SK-N-SH (cell line): ENCODE results near the gene TRAM2. TPM values are rescaled to one million over a fixed set of nuclear protein-coding genes. Genes with fewer than 3 reads are reported as not detected.

ENCODE experiments used
- CTCF ChIA-PET: fragments of 300-600, 350-600 bp; formaldehyde crosslinking; extraction: SDS; loops from one replicate; lab custom pipeline; 2021; lab: Yijun Ruan, JAX
- POLR2A ChIA-PET: fragments of 350-600 bp; sonication (Branson Sonifier 250); formaldehyde crosslinking; extraction: SDS; loops from one replicate; lab custom pipeline; 2020; ENCODE audit warnings: antibody characterized with exemption, inconsistent platforms; lab: Yijun Ruan, JAX
- DNase-seq: peaks from one replicate; pipeline ENCODE4 v3.0.0; 2012
- H2AFZ ChIP-seq: fragments of 200-600 bp; sonication (generic); 2 replicates; pipeline ENCODE4 v1.8.1; 2016; ENCODE audit warnings: antibody characterized with exemption, mild to moderate bottlenecking, low read depth
- H3F3A ChIP-seq: fragments of 200-600 bp; sonication (generic); replicated peaks from 2 replicates; pipeline ENCODE3; 2016; ENCODE audit warnings: antibody characterized with exemption, mild to moderate bottlenecking; ENCODE audit not compliant: insufficient read depth
- H3K27ac ChIP-seq, 2 experiments: fragments of 200-500 bp in 1 of 2; fragments of 200-600 bp in 1 of 2; sonication (Bioruptor generic) in 1 of 2; sonication (generic), shearing (Covaris generic) in 1 of 2; 2 replicates each; pipeline versions ENCODE4 v1.5.1 to v1.6.1; 2014 to 2016; ENCODE audit warnings: low read depth in 2 of 2, inconsistent platforms in 1 of 2, low read length in 1 of 2, mild to moderate bottlenecking in 1 of 2, mixed read lengths in 1 of 2
- H3K27me3 ChIP-seq: fragments of 200-600 bp; sonication (generic), shearing (Covaris generic); 2 replicates; pipeline ENCODE4 v1.6.1; 2016; ENCODE audit warnings: mixed run types; ENCODE audit not compliant: insufficient read depth
- H3K36me3 ChIP-seq, 2 experiments: fragments of 200-500 bp in 1 of 2; fragments of 200-600 bp in 1 of 2; sonication (Bioruptor generic) in 1 of 2; sonication (generic) in 1 of 2; replicated peaks in 1 of 2; 2 replicates each; pipeline versions ENCODE3 to v1.5.1; 2014 to 2016; ENCODE audit warnings: low read length in 1 of 2, mild to moderate bottlenecking in 1 of 2; ENCODE audit not compliant: insufficient read depth in 2 of 2, control insufficient read depth in 1 of 2
- H3K4me1 ChIP-seq, 2 experiments: fragments of 200-500 bp in 1 of 2; fragments of 200-600 bp in 1 of 2; sonication (Bioruptor generic) in 1 of 2; sonication (generic), shearing (Covaris generic) in 1 of 2; 2 replicates each; pipeline versions ENCODE4 v1.5.1 to v1.6.1; 2014 to 2016; ENCODE audit warnings: low read depth in 1 of 2, low read length in 1 of 2, mixed run types in 1 of 2; ENCODE audit not compliant: insufficient read depth in 2 of 2, control insufficient read depth in 1 of 2
- H3K4me2 ChIP-seq: fragments of 200-600 bp; sonication (generic), shearing (Covaris generic); 2 replicates; pipeline ENCODE4 v1.6.1; 2017; ENCODE audit warnings: mixed run types
- H3K4me3 ChIP-seq, 2 experiments: fragments of 200-500 bp in 1 of 2; fragments of 200-600 bp in 1 of 2; sonication (Bioruptor generic) in 1 of 2; sonication (generic), shearing (Covaris generic) in 1 of 2; 2 replicates each; pipeline versions ENCODE4 v1.5.1 to v1.8.1; 2014 to 2016; ENCODE audit warnings: low read depth in 2 of 2, inconsistent platforms in 1 of 2, low read length in 1 of 2, mild to moderate bottlenecking in 1 of 2, mixed read lengths in 1 of 2, moderate library complexity in 1 of 2
- H3K79me2 ChIP-seq: fragments of 200-600 bp; sonication (generic); 2 replicates; pipeline ENCODE4 v1.8.1; 2017; ENCODE audit warnings: mild to moderate bottlenecking; ENCODE audit not compliant: insufficient read depth
- H3K9ac ChIP-seq: fragments of 200-600 bp; sonication (generic); 2 replicates; pipeline ENCODE4 v1.6.1; 2017; ENCODE audit warnings: mixed run types
- H3K9me2 ChIP-seq: fragments of 200-600 bp; sonication (generic); 2 replicates; pipeline ENCODE4 v1.6.1; 2017; ENCODE audit warnings: mixed run types
- H3K9me3 ChIP-seq: fragments of 200-600 bp; sonication (generic); 2 replicates; pipeline ENCODE4 v1.6.1; 2017; ENCODE audit warnings: mixed run types, mild to moderate bottlenecking, moderate library complexity
- H4K20me1 ChIP-seq: fragments of 200-600 bp; sonication (generic); 2 replicates; pipeline ENCODE4 v1.6.1; 2017; ENCODE audit warnings: mild to moderate bottlenecking, mixed run types; ENCODE audit not compliant: insufficient read depth
- CTCF ChIP-seq: fragments of 200-600 bp; sonication (generic); IDR thresholded peaks from 2 replicates; pipeline ENCODE4 v1.6.1; 2017; ENCODE audit warnings: antibody characterized with exemption, mild to moderate bottlenecking, moderate library complexity
- ELF1 ChIP-seq: IDR thresholded peaks from 2 replicates; pipeline ENCODE4 v1.4.0; 2012
- FOXM1 ChIP-seq: IDR thresholded peaks from 2 replicates; pipeline ENCODE4 v1.4.0; 2012; ENCODE audit warnings: low read depth, mild to moderate bottlenecking
- MEF2A ChIP-seq: IDR thresholded peaks from 2 replicates; pipeline ENCODE4 v1.4.0; 2012; ENCODE audit warnings: low read depth, borderline replicate concordance
- PBX3 ChIP-seq: IDR thresholded peaks from 2 replicates; pipeline ENCODE4; 2012
- POLR2AphosphoS5 ChIP-seq: IDR thresholded peaks from 2 replicates; pipeline ENCODE4 v1.6.1; 2012; ENCODE audit warnings: low read depth, low read length
- SMC3 ChIP-seq: IDR thresholded peaks from 2 replicates; pipeline ENCODE4 v1.6.1; 2012; ENCODE audit warnings: low read depth, low read length, improper control_type of control experiment
- WGBS: methylation state at CpG from one replicate; pipeline ENCODE4 v1.1.6; 2017; ENCODE audit warnings: low lambda C conversion rate; 5-methylcytosine and 5-hydroxymethylcytosine counted together
- polyA plus RNA-seq, 3 experiments: library from polyadenylated mRNA; depleted of rRNA; stranded (reverse); fragments of >200 nt; gene quantifications; 2 replicates each; pipeline ENCODE4 v1.2.3, GENCODE V29; 2012
- TF ChIP-seq, protein P1 (sequence below): IDR thresholded peaks from 2 replicates; pipeline ENCODE4 v1.6.1; 2012; ENCODE audit warnings: mild to moderate bottlenecking, low read depth, low read length, moderate library complexity
- TF ChIP-seq, protein P2 (sequence below): fragments of 150-350 bp; IDR thresholded peaks from 2 replicates; pipeline ENCODE4 v1.6.1; 2016; ENCODE audit warnings: mild to moderate bottlenecking, low read depth, low read length

Gene TRAM2
- polyA plus RNA-seq, 1 of the 3 experiments (the other 2 are of a cell fraction), result 26.4 TPM

DNA sequence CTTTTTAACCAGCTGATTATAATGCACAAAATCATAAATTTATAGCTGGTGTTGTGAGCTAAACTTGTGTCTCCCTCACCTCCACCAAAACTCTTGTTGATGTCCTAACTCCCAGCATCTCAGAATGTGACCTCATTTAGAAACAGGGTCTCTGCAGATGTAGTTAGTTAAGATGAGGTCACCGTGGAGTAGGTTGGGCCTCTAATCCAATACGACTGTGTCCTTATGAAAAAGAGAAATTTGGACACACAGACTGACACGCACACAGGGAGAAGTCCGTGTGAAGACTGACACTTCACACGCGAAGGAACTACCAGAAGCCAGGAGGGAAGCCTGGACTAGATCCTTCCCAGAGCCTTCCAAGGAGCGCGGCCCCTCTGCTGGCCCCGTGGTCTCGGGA lies 46.5 kb downstream of the TRAM2 start:
- no peak overlapping the region for H3K4me2 ChIP-seq
- 92% methylated on average over 10 of the region's 10 CpGs for WGBS
- H2AFZ ChIP-seq, result no peak overlapping the region
- H3K4me3 ChIP-seq, result no peak overlapping the region
- DNase-seq, result no peak
- no peak for TF ChIP-seq MEF2A
- TF ChIP-seq FOXM1, result no peak
- H3K4me1 ChIP-seq, result peaks cover 3 to 27% of the 10 kb centered on the region in 2 experiments; a peak in 3 of 4 replicates
- peaks cover 5% of the 10 kb centered on the region for H3F3A ChIP-seq
- no peaks in the 10 kb centered on the region for H4K20me1 ChIP-seq
- H3K79me2 ChIP-seq, result peaks cover 97% of the 10 kb centered on the region
- ChIA-PET POLR2A (no interaction called here), CTCF (interaction anchor here (2.6 kb wide), 1 partner anchor 12 kb away, joined by 6 read pairs; no protein-coding TSS in a partner anchor)
- H3K9me2 ChIP-seq, result no peaks in the 10 kb centered on the region
- no peak overlapping the region for H3K9ac ChIP-seq
- no peaks in the 10 kb centered on the region for H3K9me3 ChIP-seq
- H3K36me3 ChIP-seq, result peaks cover 24 to 35% of the 10 kb centered on the region in 2 experiments
- H3K27me3 ChIP-seq, result no peaks in the 10 kb centered on the region
- H3K27ac ChIP-seq, result no peak overlapping the region

DNA sequence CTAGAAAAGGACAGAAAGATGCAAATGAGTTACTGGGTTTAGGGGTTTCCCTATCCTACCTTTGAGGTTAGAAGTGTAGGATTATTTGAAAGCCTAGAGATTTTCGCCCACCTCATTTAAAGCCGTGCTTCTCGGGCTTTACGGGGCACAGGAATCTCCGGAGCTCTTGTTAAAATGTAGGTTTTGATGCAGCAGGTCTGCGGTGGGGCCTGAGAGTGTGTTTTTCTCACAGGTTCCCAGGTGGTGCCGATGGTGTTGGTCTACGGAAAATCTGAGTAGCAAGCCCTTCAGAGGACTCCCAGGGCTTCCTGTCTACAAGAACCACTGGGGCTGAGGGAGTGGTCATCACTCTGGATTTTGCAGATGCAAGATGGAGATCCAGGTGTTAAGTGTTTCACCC lies 47.5 kb downstream of the TRAM2 start:
- H3K4me3 ChIP-seq, result no peak overlapping the region
- peaks cover 18 to 32% of the 10 kb centered on the region in 2 experiments for H3K36me3 ChIP-seq
- CTCF ChIA-PET, result interaction anchor here (1.3 kb wide), 1 partner anchor 121 kb away, joined by 3 read pairs; no protein-coding TSS in a partner anchor
- H3K9me2 ChIP-seq, result no peaks in the 10 kb centered on the region
- WGBS, result over 99% methylated on average over 8 of the region's 8 CpGs
- H3K4me1 ChIP-seq, result peaks cover 7 to 27% of the 10 kb centered on the region in 2 experiments; a peak in 3 of 4 replicates
- TF ChIP-seq, protein P1, sequence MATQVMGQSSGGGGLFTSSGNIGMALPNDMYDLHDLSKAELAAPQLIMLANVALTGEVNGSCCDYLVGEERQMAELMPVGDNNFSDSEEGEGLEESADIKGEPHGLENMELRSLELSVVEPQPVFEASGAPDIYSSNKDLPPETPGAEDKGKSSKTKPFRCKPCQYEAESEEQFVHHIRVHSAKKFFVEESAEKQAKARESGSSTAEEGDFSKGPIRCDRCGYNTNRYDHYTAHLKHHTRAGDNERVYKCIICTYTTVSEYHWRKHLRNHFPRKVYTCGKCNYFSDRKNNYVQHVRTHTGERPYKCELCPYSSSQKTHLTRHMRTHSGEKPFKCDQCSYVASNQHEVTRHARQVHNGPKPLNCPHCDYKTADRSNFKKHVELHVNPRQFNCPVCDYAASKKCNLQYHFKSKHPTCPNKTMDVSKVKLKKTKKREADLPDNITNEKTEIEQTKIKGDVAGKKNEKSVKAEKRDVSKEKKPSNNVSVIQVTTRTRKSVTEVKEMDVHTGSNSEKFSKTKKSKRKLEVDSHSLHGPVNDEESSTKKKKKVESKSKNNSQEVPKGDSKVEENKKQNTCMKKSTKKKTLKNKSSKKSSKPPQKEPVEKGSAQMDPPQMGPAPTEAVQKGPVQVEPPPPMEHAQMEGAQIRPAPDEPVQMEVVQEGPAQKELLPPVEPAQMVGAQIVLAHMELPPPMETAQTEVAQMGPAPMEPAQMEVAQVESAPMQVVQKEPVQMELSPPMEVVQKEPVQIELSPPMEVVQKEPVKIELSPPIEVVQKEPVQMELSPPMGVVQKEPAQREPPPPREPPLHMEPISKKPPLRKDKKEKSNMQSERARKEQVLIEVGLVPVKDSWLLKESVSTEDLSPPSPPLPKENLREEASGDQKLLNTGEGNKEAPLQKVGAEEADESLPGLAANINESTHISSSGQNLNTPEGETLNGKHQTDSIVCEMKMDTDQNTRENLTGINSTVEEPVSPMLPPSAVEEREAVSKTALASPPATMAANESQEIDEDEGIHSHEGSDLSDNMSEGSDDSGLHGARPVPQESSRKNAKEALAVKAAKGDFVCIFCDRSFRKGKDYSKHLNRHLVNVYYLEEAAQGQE, result no peak
- no peaks in the 10 kb centered on the region for H4K20me1 ChIP-seq
- H2AFZ ChIP-seq, result no peak overlapping the region
- peaks cover 6% of the 10 kb centered on the region for H3F3A ChIP-seq
- no peak for DNase-seq
- no peak overlapping the region for H3K4me2 ChIP-seq
- peaks cover 95% of the 10 kb centered on the region for H3K79me2 ChIP-seq
- no peaks in the 10 kb centered on the region for H3K27me3 ChIP-seq
- POLR2A ChIA-PET, result no interaction called here
- no peak overlapping the region for H3K9ac ChIP-seq
- H3K27ac ChIP-seq, result no peak overlapping the region
- no peaks in the 10 kb centered on the region for H3K9me3 ChIP-seq

DNA sequence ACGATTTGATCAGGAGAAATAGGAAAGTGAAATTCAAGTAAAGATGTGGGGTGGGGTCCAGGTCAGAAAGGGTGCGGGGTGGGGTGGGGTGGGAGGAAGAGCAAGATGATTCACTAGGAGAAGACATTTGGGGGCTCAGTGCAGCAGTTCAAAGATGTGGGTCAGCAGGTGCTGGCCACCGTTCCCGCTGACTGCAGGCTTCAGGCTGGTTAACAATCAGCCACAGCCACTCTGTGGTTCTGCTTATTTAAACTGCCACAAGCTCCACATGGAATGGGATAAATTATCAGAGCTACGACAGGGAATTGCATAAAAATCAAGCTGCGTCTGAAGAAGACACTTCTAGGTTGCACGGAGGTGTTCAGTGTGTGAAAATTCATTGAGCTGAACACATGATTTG lies 49.4 kb downstream of the TRAM2 start:
- no peak for TF ChIP-seq SMC3
- TF ChIP-seq, protein P2, sequence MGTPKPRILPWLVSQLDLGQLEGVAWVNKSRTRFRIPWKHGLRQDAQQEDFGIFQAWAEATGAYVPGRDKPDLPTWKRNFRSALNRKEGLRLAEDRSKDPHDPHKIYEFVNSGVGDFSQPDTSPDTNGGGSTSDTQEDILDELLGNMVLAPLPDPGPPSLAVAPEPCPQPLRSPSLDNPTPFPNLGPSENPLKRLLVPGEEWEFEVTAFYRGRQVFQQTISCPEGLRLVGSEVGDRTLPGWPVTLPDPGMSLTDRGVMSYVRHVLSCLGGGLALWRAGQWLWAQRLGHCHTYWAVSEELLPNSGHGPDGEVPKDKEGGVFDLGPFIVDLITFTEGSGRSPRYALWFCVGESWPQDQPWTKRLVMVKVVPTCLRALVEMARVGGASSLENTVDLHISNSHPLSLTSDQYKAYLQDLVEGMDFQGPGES, result no peak
- TF ChIP-seq CTCF, result no peak
- no peak for TF ChIP-seq POLR2AphosphoS5
- no peak for TF ChIP-seq PBX3
- TF ChIP-seq ELF1, result no peak
- TF ChIP-seq, all 33 proteins: peak for 0
- Histone ChIP-seq H3K79me2 (peaks cover 89% of the 10 kb centered on the region), H3K9me2 (no peaks in the 10 kb centered on the region), H2AFZ (no peak overlapping the region), H3K4me3 (no peak overlapping the region), H3K9ac (no peak overlapping the region), H3K4me2 (no peak overlapping the region), H3K27me3 (no peaks in the 10 kb centered on the region), H3K4me1 (peaks cover 25 to 31% of the 10 kb centered on the region in 2 experiments), H4K20me1 (no peaks in the 10 kb centered on the region), H3K9me3 (no peaks in the 10 kb centered on the region), H3K27ac (no peak overlapping the region), H3K36me3 (peaks cover 8 to 20% of the 10 kb centered on the region in 2 experiments), H3F3A (peaks cover 17% of the 10 kb centered on the region)
- WGBS, result 96% methylated on average over 7 of the region's 7 CpGs
- CTCF ChIA-PET, result interaction anchor here (1.0 to 1.7 kb wide), 3 partner anchors 13 to 60 kb away, joined by 3 to 4 read pairs (median 3); no protein-coding TSS in a partner anchor
- POLR2A ChIA-PET, result no interaction called here
- DNase-seq, result no peak
